HG02798 (cell line): ENCODE measurements around the gene DTYMK.
A peak's percentile ranks its signal among the peaks of the same experiment; 100 is the strongest.

Experiments
- ATAC-seq: cut with Tn5 transposase; IDR thresholded peaks from one replicate; pipeline ENCODE4 v1.9.1; 2021; ENCODE audit warnings: mild to moderate bottlenecking; ENCODE audit not compliant: unreplicated experiment, poor library complexity

The DTYMK gene

DNA sequence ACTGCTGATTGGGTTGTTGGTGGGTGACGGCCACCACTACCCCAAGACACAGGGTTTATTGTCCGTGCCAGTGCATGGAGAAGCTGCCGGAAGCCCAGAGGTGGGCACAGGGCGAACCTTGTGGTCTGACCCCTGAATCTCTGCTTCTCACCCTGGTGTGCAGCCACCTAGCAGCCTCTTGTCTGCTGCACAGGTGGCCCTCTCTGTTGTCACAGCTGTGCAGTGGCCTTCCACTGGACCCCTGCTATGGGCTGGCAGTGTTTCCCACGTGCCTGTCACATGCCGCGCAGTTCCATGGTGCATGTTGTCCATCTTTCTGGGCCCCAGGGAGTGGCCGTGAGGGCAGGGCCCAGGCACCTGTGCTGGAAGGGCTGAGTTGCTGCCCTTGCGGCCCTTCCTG is 33.9 kb downstream of the DTYMK start:
- ATAC-seq: no peak

DNA sequence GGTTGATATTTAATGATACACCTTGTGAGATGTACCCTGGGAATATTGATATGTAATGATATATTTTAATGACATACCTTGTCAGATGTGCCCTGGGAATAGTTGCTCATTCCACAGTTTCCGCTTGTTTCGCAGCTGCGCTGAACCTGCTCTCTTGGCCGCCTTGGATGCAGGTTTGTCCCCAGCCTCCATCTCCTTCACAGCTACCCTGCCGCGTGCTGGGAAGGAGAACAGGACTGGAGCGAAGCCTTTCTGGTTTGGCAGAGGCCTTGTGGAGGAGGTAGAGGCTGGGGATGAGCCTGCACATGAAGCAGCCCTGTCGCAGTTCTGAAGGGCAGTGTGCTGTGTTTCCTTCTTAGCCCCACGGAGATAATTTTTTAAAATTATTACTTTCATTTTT is 34.5 kb downstream of the DTYMK start:
- no peak for ATAC-seq

DNA sequence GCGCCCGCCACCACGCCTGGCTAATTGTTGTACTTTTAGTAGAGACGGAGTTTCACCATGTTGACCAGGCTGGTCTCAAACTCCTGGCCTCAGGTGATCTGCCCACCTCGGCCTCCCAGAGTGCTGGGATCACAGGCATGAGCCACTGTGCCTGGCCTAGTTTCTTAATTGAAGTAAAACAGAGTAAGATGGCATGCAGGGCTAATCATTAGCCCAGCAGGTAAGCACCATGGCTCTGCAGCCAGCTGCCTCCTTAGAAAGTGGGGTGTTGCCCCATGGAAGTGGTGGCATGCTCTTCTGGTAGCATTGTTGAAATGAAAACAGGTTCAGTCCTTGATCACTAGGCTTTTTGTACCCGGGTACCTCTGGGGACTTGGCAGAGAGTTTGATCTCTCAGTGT is 36.7 kb downstream of the DTYMK start:
- no peak for ATAC-seq

DNA sequence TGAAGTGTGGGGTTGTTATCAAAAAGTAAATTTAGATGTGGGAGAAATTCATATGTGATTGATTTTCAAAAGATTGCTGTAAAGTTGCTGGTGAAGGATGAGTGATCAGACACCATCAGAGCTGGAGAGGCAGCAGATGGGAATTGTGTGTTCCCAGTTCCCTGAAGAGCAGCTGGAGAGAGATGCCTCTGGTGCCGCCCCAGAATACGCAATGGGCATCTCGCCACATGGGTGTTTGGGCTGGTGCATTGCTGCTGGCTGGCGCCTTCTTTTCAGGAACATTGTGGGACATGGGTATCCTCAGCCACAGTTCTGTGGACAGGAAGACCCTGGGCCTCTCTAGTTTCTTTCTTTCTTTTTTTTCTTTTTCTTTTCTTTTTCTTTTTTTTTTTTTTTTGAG is 37.2 kb downstream of the DTYMK start:
- no peak for ATAC-seq

DNA sequence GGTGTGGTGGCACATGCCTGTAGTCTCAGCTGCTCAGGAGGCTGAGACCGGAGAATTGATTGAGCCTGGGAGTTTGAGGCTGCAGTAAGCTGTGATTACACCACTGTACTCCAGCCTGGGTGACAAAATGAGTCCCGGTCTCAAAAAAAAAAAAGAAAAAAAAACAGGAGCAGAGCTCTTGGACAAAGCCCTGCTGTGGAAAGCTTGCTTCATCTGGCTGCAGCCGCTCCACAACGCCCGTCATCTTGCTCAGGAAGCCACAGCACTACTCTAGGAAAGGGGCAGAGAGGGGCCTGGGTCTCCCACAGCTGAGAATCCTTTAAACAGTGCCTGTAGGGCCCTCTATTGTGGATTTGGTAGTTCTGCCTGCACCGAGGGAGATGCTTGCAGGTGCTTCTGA is 38.2 kb downstream of the DTYMK start:
- ATAC-seq: no peak

DNA sequence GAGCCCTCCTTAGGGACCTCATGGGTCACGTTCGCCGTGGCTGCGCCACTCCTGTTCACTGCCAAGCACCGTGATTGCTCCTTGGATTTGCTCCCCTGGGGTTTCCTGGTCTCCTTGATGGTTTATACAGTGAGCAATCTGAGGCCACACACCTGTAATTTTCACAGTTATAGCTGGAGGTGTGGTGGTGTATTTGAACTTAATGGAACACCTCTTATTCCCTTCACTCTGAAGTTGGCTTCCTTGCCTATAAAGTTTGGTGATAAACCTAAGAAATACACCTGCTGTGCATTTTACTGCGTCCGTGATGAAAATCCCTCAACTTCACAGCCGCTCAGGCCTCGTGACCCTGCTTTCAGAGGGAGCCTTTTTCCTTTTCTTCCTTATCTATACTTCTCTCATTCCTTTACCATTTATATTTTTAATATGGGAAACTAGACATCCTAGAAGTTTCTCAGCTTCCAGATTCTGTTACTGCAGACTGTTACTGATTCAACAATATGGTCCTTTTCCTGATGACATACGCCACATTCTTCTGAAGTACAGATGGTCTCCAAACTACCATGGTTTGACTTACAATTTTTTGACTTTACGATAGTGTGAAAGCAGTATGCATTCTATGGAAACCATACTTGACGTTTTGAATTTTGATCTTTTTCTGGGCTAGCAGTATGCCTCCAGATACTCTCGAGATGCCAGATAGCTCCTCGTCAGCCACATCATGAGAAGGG is 40.5 kb downstream of the DTYMK start:
- no peak for ATAC-seq

DNA sequence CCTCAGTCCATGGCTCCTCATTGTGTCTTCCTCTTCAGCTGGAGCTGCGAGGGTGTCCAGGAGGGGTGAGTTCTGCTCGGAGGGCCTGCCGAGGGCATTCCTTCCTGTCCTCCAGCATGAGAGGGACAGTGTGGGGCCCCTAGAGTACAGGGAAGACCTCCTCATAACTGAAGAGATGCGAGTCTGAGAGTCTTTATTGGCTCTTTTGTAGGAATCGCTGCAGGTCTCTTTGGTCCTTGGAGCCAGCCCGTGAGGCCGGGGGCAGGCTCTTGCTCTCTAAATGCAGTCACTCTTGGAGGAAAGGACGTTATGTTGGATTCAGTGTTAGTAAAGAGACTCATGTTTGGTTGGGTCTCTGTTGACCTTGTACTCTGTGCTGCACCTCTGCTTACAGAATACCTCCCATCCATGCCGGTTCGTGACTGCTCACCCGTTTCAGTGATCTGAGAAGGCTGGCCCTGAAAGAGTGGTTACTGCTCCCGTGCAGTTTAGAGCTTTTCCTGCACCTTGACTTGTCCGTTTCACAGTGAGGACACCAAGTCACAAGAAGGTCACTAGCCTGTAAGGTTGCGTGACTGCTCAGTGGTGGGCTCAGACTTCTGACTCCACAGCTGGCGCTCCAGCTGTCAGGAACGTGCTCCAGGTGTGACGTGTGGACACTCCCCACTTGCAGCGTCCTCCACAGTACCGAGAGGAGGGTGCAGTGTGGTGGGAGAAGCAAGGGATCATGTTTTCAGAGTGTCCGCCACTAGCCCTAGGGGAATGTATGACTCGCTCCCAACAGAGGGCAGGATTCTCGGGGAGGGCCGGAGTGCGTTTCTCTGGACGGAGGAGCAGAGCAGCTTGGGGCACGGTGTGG is 41.3 kb downstream of the DTYMK start:
- no peak for ATAC-seq

DNA sequence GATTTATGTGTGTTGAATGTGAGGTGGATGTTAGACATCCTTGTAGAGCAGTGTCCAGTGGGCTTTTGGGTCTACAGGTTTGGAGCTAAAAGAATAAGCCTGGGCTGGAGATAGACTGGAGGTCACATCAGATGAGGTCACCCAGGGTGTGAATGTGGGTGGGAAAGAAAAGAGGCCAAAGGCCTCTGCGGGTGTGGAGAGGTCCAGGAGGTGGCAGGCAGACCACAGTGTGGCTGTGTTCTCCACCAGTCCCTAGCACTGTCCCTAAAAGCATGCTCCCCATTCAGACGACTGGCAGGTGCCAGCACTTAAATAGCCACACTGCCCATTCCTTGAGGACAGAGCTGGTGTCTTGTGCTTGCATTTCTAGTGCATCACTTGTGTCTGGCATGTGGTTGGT is 45.0 kb downstream of the DTYMK start:
- no peak for ATAC-seq

DNA sequence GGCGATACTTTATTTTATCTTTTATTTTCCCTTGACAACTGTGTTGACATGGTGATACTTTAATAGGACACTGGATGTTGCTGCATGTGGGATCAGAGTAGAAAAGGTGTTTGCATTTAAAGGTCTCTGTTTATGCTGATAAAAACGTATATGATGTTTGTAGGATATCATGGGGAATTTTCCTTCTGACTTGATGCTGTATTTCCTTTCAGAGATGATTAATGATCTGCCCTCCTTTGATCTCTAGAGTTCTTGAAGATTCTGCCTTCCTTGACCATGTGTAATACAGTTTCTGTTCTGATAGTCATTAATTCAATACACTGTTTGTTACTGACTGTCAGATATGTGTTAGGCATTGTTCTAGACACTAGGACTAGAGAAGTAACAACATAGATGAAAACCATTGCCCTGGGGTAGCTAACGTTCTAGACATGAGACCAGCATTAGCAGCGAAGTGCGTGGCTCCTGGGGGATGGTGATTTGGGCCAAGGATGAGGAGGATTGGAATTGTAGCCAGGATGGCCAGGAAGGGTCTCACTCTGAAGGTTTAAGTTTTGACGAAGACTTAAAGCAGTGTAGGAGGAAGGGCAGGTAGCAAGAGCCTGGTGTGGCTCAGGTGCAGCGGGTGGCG is 46.3 kb downstream of the DTYMK start:
- ATAC-seq: no peak

DNA sequence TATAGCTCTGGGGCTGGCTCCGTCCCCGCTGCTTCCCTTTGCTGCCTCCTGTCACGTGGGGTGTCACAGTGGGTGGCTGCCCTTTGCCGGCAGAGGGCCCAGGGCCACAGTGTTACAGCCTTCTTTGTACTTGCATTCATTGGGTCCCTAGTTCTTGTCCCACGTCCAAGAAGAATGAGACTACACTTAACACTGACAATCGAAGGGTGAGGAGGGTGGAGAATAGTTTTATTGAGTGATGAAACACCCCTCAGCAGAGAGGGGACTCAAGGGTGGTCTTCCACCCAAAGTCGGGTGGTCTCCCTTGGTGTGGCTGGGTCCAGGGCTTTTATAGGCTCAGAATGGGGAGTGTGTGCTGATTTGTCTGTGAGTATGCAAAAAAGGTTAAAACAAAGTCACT is 47.2 kb downstream of the DTYMK start:
- no peak for ATAC-seq

DNA sequence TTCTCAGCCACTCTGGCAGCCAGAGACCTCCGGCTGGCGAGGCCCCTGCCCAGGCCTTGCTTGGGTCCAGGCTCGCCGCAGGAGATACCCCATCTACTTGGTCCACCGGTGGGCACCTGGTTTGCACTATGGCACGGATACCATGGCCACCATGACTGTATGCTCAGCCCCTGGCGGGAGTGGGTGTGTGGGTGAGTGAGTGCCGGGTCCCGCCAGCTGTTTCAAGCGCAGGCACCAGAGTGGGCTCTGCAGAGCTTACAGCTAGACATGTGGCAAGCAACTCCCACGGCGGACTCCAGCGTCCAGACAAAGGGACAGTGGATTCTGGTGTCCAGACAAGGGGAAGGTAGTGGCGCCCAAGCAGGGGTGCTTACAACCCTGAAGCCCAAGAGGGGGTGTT is 47.7 kb downstream of the DTYMK start:
- ATAC-seq: no peak

DNA sequence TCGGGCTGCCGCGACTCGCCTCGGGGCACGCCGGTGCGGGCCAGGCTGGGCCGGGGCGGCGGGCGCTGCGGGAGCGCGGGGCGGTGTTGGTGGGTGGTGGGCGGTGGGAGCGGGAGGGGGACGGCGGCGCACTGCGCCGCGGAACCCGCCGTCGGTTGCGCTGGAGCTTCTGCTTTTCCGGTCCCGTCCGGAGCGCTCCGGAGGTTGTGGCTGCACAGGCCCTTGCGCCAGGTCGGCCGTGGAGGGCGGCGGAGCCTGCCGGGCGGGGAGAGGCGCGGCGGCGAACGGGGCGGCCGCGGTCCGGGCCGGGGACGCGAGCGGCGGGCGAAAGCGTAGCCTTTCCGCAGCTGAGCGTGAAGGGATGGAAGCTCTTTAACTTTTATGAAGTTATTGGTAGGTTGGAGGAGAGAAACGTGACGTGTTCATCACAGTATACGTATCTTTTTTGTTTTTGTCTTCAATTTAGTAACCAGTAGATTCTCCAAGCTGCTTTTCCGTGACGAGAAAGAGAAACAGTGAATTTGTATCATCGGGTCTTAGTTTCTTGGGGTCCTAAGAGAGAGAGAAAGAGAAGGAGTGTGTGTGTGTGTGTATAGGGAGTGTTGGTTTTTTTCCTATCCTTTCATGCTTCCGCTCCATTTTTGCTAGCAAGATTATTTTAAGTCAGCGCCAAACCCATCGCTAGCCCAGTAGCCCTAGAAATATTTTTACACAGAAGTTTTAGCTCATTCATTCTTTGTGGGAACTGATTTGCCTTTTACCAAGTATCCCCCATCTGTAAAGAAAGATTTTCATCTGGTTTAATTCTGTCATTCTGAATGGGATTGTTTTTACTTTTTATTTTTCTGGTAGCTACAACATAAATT is 48.6 kb downstream of the DTYMK start:
- peak; percentile 16 for ATAC-seq

DNA sequence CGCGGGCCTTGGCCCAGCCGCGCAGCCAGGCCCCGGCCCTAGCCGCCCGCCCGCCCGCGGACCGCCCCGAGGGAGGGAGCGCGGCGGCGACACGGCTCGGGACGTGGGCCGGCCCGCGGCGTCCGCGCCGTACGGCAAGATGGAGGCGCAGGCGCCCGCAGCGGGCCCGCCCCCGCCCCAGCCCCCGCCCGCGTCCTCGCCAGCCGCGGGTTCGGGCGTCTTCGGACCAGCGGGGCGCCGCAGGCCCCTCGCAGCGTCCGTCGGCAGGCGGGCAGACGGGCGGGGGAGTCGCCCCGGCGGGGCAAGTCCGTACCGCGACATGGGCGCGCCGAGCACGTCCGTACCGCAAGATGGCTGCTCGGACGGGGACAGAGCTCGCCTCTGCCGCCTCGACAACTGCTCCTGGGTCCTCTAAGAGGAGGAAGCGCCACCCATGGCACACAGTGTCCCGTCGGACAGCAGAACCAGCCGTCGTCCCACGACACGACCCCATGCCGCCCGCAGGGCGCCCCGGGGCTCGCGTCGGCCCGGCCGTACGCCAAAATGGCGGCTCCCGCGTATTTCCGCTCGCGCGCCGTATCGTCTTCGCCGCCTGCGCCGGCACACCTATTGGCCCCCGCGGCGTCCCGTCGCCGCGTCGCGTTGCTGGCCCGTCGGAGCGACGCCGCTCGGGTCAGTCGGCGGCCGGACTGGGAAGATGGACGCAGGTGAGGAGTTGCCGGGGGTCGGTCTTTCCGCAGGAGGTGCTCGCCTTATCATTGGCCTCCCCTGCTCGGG is 49.4 kb downstream of the DTYMK start, which contains the start of the genes ATG4B and THAP4:
Gene ATG4B, plus strand, starts transcription at position 676 of the 777 bp plus-strand sequence. Its CDS starts 22 bp downstream, at position 698.
Gene THAP4, minus strand, starts transcription at position 141 of the 777 bp plus-strand sequence. CDS start 141 bp downstream, outside the sequence.
- peak; percentile 76 for ATAC-seq

DNA sequence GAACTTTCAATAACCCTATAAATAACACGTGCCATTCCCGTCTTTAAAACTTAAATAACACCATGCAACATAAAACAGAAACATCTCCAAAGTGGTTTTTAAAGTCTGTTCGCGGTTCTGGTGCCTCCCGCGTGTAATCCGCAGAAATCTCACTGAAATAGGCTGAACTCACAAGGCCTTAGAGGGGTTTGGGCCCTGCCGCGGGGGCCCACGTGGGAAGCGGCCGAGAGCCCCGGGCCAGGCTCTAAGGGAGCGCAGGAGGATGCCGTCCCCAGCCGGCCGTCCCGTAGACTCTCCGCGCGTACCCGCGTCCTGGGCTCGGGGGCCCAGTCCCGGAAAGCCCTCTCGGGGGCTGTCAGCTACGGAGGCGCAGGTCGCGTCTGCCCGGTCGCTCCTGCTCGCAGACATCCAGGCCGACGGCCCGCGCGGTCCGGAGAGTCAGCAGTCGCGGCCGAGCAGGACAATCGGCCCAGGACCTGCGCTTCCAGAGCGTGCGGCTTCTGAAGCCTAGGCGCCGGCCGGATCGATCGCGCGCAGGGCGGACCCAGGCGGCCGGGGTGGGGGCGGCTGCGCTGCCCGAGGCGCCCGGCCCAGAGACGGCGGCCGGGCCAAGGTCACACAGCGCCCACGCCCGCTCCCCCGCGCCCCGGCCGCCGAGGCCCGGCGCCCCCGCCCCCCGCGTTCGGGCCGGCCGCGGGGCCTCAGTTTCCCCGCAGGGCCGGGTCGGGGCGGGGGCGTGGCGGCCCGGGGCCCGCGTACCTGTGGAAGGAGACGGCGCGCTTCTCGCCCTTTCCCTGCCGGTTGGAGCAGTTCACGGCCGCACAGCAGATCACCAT is 50.2 kb downstream of the DTYMK start:
- peak; percentile 34 for ATAC-seq

DNA sequence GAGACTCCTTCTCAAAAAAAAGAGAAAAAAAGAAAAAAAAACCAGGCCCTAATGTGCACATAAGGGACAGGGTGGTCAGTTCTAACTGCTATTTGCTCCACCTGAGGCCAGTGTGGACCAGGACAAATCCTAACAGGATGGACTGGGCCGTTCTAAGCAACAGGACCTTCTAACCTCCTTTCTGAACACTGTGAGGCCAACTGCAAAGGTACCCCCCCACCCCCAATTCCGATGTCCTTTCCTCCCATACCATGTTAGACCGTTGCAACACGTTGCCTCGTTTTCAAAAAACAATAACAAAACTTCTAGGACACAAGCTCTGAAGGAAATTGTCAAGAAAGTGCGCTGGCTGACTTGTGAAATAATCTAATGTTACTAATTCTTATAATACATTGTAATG is 50.9 kb downstream of the DTYMK start:
- no peak for ATAC-seq

DNA sequence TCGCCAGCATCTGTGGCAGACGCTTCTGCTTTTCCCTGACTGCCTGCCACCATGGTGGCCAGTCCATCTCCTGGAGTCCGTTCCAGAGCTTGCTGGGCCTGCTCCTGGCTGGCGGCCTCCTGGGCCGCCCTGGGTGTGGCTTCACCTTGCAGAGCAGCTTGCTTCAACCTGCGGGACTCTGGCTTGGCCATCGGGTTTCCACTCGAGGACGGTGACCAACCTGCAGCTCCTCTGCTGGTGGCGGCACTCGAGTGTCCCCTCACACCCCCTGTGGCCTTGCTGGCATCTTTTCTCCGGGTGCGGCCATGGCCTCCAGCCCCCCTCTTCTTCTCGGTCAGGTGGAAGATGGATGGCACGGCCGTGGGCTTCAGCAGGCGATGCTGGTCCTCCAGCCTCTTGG is 53.1 kb downstream of the DTYMK start:
- no peak for ATAC-seq

DNA sequence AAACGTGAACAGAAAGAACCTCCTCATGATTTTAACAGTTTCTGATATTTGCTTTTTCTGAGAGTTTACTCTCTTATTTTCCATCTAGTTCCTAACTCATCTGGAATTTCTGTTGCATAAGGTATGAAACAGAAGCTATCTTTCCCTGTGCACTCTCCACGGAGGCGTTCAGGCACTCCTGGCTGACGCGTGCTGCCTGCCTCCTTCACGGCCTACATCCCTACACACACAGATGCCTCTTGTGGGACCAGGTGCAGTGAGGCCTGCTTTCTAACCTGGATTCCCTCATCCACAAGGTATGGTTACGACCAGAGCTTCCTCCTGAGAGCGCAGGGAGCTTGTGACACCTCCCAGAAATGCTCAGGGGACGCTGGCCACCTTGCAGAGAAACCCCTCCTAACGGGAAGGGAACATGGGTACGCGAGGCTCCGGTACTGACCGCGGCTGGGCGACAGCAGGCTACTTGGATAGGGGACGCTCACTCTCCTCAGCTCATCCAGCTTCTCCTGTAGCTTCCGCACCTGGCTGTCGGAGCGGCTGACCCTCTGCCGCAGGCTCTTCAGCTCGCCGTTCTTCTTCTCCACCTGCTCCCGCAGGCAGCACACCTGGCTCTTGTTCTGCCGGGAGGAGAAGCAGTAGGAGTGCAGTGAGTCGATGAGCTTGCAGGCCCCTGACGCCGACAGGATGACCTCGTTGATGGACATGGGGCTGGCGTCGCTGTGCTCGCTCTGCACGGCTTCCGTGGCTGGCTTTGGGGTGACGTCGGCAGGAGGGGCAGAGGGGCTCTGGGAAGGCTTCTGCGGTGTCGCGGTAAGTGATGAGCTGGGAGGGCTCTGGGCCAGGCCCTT is 53.9 kb downstream of the DTYMK start:
- ATAC-seq: no peak
